Gastroesophageal sphincter (tissue), 4 donors: Measurements from ENCODE around the gene CDR2L. TPM values are rescaled to one million over a fixed set of nuclear protein-coding genes. Genes with fewer than 3 reads are reported as not detected.
"Not testable (repeated sequence)": the region's sequence is repeated elsewhere in the genome, so short reads cannot be mapped to it uniquely, and the experiment has no call there.

Source experiments
- ATAC-seq: fragments of 150-250 bp; one replicate; pipeline ENCODE4 v1.9.1; 2016; ENCODE audit warnings: mild to moderate bottlenecking, moderate library complexity
- H3K27ac ChIP-seq, 4 donors: fragments of 200-600 bp; sonication (generic) in 3 of 4; 1 replicate in 3 of 4; 2 replicates in 1 of 4; pipeline ENCODE4 v1.5.1; 2016 to 2019
- H3K27me3 ChIP-seq: fragments of 200-600 bp; sonication (generic); one replicate; pipeline ENCODE4 v1.5.1; 2019
- H3K36me3 ChIP-seq, 2 donors: fragments of 200-600 bp; sonication (generic); one replicate each; pipeline ENCODE4 v1.5.1; 2019; ENCODE audit warnings: control low read depth in 1 of 2
- H3K4me1 ChIP-seq, 3 donors: fragments of 200-600 bp; sonication (generic); 1 replicate in 2 of 3; 2 replicates in 1 of 3; pipeline ENCODE4 v1.5.1; 2016 to 2019; ENCODE audit warnings: control low read depth in 2 of 3
- H3K4me3 ChIP-seq, 2 donors: fragments of 200-600 bp; sonication (generic); one replicate each; pipeline ENCODE4 v1.5.1; 2019; ENCODE audit warnings: mild to moderate bottlenecking in 1 of 2, moderate library complexity in 1 of 2
- H3K9me3 ChIP-seq, 3 donors: fragments of 200-600 bp; sonication (generic); one replicate each; pipeline ENCODE4 v1.5.1; 2017 to 2019; ENCODE audit warnings: control low read depth in 2 of 3
- EP300 ChIP-seq: sonication (generic); formaldehyde crosslinking; IDR thresholded peaks from one replicate; pipeline ENCODE4 v1.6.1; 2017; ENCODE audit warnings: antibody characterized with exemption, mild to moderate bottlenecking
- POLR2A ChIP-seq, 2 donors: fragments of 450-650 bp; IDR thresholded peaks; one replicate each; pipeline ENCODE4 v1.6.1; 2017; ENCODE audit warnings: antibody characterized with exemption in 2 of 2, mild to moderate bottlenecking in 2 of 2, moderate library complexity in 1 of 2
- POLR2AphosphoS5 ChIP-seq: sonication (generic); formaldehyde crosslinking; IDR thresholded peaks from one replicate; pipeline ENCODE4 v1.6.1; 2017; ENCODE audit warnings: antibody characterized with exemption
- WGBS, 2 donors: methylation state at CpG; one replicate each; pipeline ENCODE4 v1.1.5; 2018; ENCODE audit warnings: low coverage in 1 of 2; 5-methylcytosine and 5-hydroxymethylcytosine counted together
- total RNA-seq, 4 donors: library from RNA; depleted of rRNA; stranded (reverse); fragments of >200 nt; gene quantifications; one replicate each; pipeline ENCODE4 v1.1.0, GENCODE V29; 2016
- TF ChIP-seq, protein P1 (sequence below), 4 experiments: fragments of 200-600 bp in 2 of 4; fragments of 450-650 bp in 2 of 4; sonication (generic) in 1 of 4; IDR thresholded peaks; one replicate each; pipeline ENCODE4 v1.5.1; 2017 to 2019; ENCODE audit warnings: antibody characterized with exemption in 4 of 4, mild to moderate bottlenecking in 2 of 4, moderate library complexity in 2 of 4

The CDR2L gene
- total RNA-seq, 4 donors from 2014 or later: 11.8 to 35.3 (median 18.1) TPM

- H3K4me1 ChIP-seq: peaks cover 0 to 52% (median 17%) of the 10 kb centered on the region in 3 donors
- TF ChIP-seq, protein P1, sequence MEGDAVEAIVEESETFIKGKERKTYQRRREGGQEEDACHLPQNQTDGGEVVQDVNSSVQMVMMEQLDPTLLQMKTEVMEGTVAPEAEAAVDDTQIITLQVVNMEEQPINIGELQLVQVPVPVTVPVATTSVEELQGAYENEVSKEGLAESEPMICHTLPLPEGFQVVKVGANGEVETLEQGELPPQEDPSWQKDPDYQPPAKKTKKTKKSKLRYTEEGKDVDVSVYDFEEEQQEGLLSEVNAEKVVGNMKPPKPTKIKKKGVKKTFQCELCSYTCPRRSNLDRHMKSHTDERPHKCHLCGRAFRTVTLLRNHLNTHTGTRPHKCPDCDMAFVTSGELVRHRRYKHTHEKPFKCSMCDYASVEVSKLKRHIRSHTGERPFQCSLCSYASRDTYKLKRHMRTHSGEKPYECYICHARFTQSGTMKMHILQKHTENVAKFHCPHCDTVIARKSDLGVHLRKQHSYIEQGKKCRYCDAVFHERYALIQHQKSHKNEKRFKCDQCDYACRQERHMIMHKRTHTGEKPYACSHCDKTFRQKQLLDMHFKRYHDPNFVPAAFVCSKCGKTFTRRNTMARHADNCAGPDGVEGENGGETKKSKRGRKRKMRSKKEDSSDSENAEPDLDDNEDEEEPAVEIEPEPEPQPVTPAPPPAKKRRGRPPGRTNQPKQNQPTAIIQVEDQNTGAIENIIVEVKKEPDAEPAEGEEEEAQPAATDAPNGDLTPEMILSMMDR (IDR thresholded peaks at IDR 0.05): peak in 1 of 4 experiments; percentile 19
- TF ChIP-seq POLR2AphosphoS5 (peak; percentile 16), POLR2A (IDR thresholded peaks at IDR 0.05) (no peak)
- 0 to 3% methylated on average over 6 to 10 of the region's 43 CpGs for WGBS, 2 donors
Observed at GRCh38 chr17:75034236-75034908, 46.9 kb downstream of the CDR2L start.

GRCh38 chr17:75036643-75037268 lies 49.3 kb downstream of the CDR2L start:
- peak; percentile 48 for ATAC-seq
- TF ChIP-seq POLR2AphosphoS5 (peak; percentile 45), POLR2A (IDR thresholded peaks at IDR 0.05) (no peak)

More at GRCh38 chr17:75034236-75034908, 46.9 kb downstream of the CDR2L start:
- Histone ChIP-seq H3K27me3 (no peaks in the 10 kb centered on the region), H3K27ac (peak overlapping the region; percentile 83 to 96 (median 94)), H3K36me3 (peaks cover 0 to 19% of the 10 kb centered on the region in 2 donors), H3K4me3 (peak overlapping the region; percentile 67 to 84), H3K9me3 (no peaks in the 10 kb centered on the region)
- ATAC-seq: peak; percentile 73

DNA sequence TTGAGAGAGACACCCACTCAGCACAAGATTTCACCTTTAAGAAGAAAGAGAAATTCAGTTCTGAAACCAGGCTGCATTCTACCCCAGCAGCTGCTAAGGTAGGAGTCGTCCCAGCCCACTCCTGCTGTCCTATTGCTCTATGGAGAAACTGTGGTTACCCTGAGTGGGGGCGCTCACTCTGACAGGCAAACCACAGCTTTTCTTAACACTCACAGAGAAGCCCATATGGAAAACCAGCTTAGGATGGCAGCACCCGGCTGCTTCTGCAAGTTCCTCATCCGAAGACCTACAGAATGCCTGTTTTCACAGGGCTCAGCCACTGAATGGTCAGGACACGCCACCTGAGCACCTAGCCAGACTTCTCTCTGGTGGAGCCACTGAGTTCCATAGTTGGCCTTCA lies 51.8 kb downstream of the CDR2L start:
- Histone ChIP-seq H3K4me3 (no peak overlapping the region), H3K4me1 (peaks cover 0 to 34% (median 14%) of the 10 kb centered on the region in 3 donors), H3K36me3 (peaks cover 0 to 51% of the 10 kb centered on the region in 2 donors), H3K27ac (no peak overlapping the region), H3K27me3 (no peaks in the 10 kb centered on the region), H3K9me3 (no peaks in the 10 kb centered on the region)
- ATAC-seq: no peak
- no peak for TF ChIP-seq POLR2A (IDR thresholded peaks at IDR 0.05)
- TF ChIP-seq POLR2AphosphoS5: no peak
- no peak for TF ChIP-seq EP300
- TF ChIP-seq, protein P1 (IDR thresholded peaks at IDR 0.05): no peak
- WGBS, 2 donors: 60% methylated on average over 1 of the region's 5 CpGs; no CpG with 5 or more reads in 1 of the 2 donors

More at GRCh38 chr17:75036643-75037268, 49.3 kb downstream of the CDR2L start:
- H3K4me3 ChIP-seq: no peak overlapping the region
- H3K27ac ChIP-seq: peak overlapping the region in 3 of 4 donors; percentile 94 to 96 (median 94)
- H3K9me3 ChIP-seq: no peaks in the 10 kb centered on the region
- H3K4me1 ChIP-seq: peaks cover 0 to 51% (median 17%) of the 10 kb centered on the region in 3 donors
- peaks cover 0 to 43% of the 10 kb centered on the region in 2 donors for H3K36me3 ChIP-seq
- 24 to 66% methylated on average over 4 to 17 of the region's 27 CpGs for WGBS, 2 donors
- H3K27me3 ChIP-seq: no peaks in the 10 kb centered on the region

DNA sequence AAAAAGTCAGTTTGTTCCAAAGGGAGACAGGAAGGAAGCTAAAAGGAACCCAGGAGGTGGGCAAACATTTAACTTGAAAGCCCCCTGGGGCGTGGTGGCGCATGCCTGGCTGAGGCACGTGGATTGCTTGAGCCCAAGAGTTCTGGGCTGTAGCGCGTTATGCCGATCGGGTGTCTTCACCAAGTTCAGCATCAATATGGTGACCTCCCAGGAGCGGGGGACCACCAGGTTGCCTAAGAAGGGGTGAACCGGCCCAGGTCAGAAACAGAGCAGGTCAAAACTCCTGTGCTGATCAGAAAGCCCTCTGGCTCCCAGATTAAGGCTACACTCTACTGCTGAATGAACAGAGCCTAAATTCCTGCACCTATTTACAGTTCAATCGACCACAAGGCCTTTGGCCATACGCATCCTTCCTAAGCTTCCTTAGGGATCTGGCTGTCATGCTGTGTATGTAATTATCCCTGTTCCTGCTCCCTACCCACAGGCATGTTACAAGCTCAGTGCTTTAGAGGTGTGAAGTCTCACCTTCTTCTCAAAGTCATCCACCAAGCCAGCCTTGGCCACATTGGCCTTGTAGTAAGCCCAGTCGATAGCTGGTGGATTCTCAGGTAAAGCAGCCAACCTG lies 54.3 kb downstream of the CDR2L start:
- Histone ChIP-seq H3K27me3 (no peaks in the 10 kb centered on the region), H3K4me3 (no peak overlapping the region), H3K4me1 (peaks cover 0 to 29% (median 6%) of the 10 kb centered on the region in 3 donors), H3K36me3 (peaks cover 0 to 51% of the 10 kb centered on the region in 2 donors), H3K9me3 (no peaks in the 10 kb centered on the region), H3K27ac (no peak overlapping the region)
- whole genome bisulfite sequencing, 2 donors: 50 to 80% methylated on average over 2 to 10 of the region's 12 CpGs
- ATAC-seq: no peak
- TF ChIP-seq, protein P1 (IDR thresholded peaks at IDR 0.05): no peak
- TF ChIP-seq POLR2A (IDR thresholded peaks at IDR 0.05): no peak
- TF ChIP-seq EP300: no peak
- TF ChIP-seq POLR2AphosphoS5: no peak

DNA sequence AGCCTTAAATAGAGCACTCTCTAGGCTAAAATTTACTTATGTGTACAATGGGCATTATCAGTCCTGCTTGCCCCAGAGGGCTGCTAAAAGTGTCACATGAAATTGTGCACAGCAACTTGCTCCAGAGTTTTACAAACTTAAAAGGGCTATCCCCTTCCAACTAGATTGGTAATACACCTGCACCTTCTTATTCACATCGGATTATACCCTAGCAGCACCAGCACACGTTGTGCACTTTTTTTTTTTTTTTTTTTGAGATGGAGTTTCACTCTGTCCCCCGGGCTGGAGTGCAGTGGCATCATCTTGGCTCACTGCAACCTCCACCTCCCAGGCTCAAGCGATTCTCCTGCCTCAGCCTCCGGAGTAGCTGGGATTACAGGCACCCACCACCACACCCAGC lies 56.4 kb downstream of the CDR2L start:
- ATAC-seq, H3K9me3 ChIP-seq, H3K27me3 ChIP-seq, H3K4me3 ChIP-seq, H3K27ac ChIP-seq: not testable (repeated sequence)
- Histone ChIP-seq H3K36me3 (peaks cover 0 to 37% of the 10 kb centered on the region in 2 donors), H3K4me1 (peaks cover 0 to 39% (median 17%) of the 10 kb centered on the region in 3 donors)
- 49% methylated on average over 3 of the region's 5 CpGs for WGBS, 2 donors
